HepG2 (cell line): ENCODE results near the gene COMT. TPM values are rescaled to one million over a fixed set of nuclear protein-coding genes. Genes with fewer than 3 reads are reported as not detected.
A peak's percentile ranks its signal among the peaks of the same experiment; 100 is the strongest.

Experiments
- ATAC-seq: fragments of 200-7000 bp; cut with Tn5 transposase; 3 replicates; pipeline ENCODE4 v1.9.1; 2020; ENCODE audit warnings: mild to moderate bottlenecking, moderate library complexity
- BruUV-seq: library from RNA; stranded (reverse); fragments of 400-500 nt; replicated peaks from 2 replicates; lab custom pipeline; 2021; lab: Mats Ljungman, UMichigan
- CTCF ChIA-PET: fragments of 300-600 bp; formaldehyde crosslinking; extraction: SDS; loops from one replicate; lab custom pipeline; 2021; ENCODE audit warnings: low total read pairs, inconsistent platforms, low intra/inter-chr PET ratio; lab: Yijun Ruan, JAX
- POLR2A ChIA-PET: fragments of 350-600 bp; sonication (Branson Sonifier 250); formaldehyde crosslinking; loops from one replicate; lab custom pipeline; 2020; ENCODE audit warnings: antibody characterized with exemption, inconsistent platforms; lab: Yijun Ruan, JAX
- DNase-seq: peaks from one replicate; pipeline ENCODE4 v3.0.0-alpha.2; 2015; ENCODE audit warnings: low spot score
- FAIRE-seq: peaks from 3 replicates; lab custom pipeline; 2011; peaks lifted over from hg19 to GRCh38; lab: Jason Lieb, UNC
- H2AFZ ChIP-seq: one replicate; pipeline ENCODE4 v1.6.1; 2011; ENCODE audit warnings: low read length, inconsistent platforms
- H3K27ac ChIP-seq: fragments of 300-600 bp; 3 replicates; pipeline ENCODE4 v1.8.0; 2011; ENCODE audit warnings: mixed run types, mild to moderate bottlenecking, mixed read lengths, low read length, inconsistent platforms; ENCODE audit not compliant: insufficient read depth; ENCODE audit errors: extremely low read length
- H3K27me3 ChIP-seq, 2 experiments: fragments of 200-600 bp in 1 of 2; 2 replicates in 1 of 2; 3 replicates in 1 of 2; pipeline versions ENCODE4 v1.6.0 to v1.8.0; 2011; ENCODE audit warnings: low read length in 2 of 2, mild to moderate bottlenecking in 2 of 2, moderate library complexity in 2 of 2, inconsistent platforms in 1 of 2; ENCODE audit not compliant: insufficient read depth in 2 of 2, control insufficient read depth in 1 of 2
- H3K36me3 ChIP-seq, 2 experiments: fragments of 200-600 bp in 1 of 2; replicated peaks in 1 of 2; 2 replicates in 1 of 2; 3 replicates in 1 of 2; pipeline versions ENCODE4 v1.5.1 to v1.8.0; 2011; ENCODE audit warnings: low read length in 2 of 2, inconsistent platforms in 1 of 2; ENCODE audit not compliant: insufficient read depth in 2 of 2, control insufficient read depth in 1 of 2
- H3K4me1 ChIP-seq: 2 replicates; pipeline ENCODE4 v1.5.1; 2012; ENCODE audit warnings: low read length, inconsistent platforms; ENCODE audit not compliant: insufficient read depth
- H3K4me2 ChIP-seq: 2 replicates; pipeline ENCODE4 v1.6.0; 2011; ENCODE audit warnings: low read depth, low read length, inconsistent platforms
- H3K4me3 ChIP-seq, 3 experiments: fragments of 200-600 bp in 1 of 3; sonication (generic), shearing (Covaris generic) in 1 of 3; replicated peaks in 1 of 3; 2 replicates each; pipeline ENCODE4 v1.5.1; 2011 to 2016; ENCODE audit warnings: low read length in 3 of 3, inconsistent platforms in 2 of 3, low read depth in 2 of 3, mild to moderate bottlenecking in 2 of 3, control low read depth in 1 of 3, mixed read lengths in 1 of 3; ENCODE audit not compliant: insufficient read depth in 1 of 3
- H3K79me2 ChIP-seq: one replicate; pipeline ENCODE4 v1.6.1; 2011; ENCODE audit warnings: low read length, inconsistent platforms; ENCODE audit not compliant: insufficient read depth
- H3K9ac ChIP-seq: 2 replicates; pipeline ENCODE4 v1.6.0; 2011; ENCODE audit warnings: mild to moderate bottlenecking, low read depth, low read length, inconsistent platforms; ENCODE audit not compliant: insufficient read depth
- H3K9me3 ChIP-seq: 2 replicates; pipeline ENCODE4 v1.5.1; 2012; ENCODE audit warnings: mild to moderate bottlenecking, low read length
- H4K20me1 ChIP-seq: 2 replicates; pipeline ENCODE4 v1.6.0; 2011; ENCODE audit warnings: inconsistent platforms, mild to moderate bottlenecking, low read length, moderate library complexity; ENCODE audit not compliant: insufficient read depth
- HES4 ChIP-seq: sonication (generic); formaldehyde crosslinking; IDR thresholded peaks from 2 replicates; pipeline ENCODE4 v1.9.0; 2021; ENCODE audit warnings: mild to moderate bottlenecking, missing genetic modification reagents, borderline replicate concordance
- RFXAP ChIP-seq: sonication (generic); formaldehyde crosslinking; IDR thresholded peaks from 2 replicates; pipeline ENCODE4 v1.4.0; 2020; ENCODE audit warnings: missing genetic modification reagents, borderline replicate concordance
- SRSF9 ChIP-seq: fragments of 200-400 bp; formaldehyde crosslinking; IDR thresholded peaks from 2 replicates; pipeline ENCODE4 v1.6.1; 2018; ENCODE audit warnings: borderline replicate concordance, mild to moderate bottlenecking, low read depth, low read length; ENCODE audit not compliant: insufficient read depth, poor library complexity, severe bottlenecking
- ZNF704 ChIP-seq: sonication (generic); formaldehyde crosslinking; IDR thresholded peaks from 2 replicates; pipeline ENCODE4 v1.8.1; 2023; ENCODE audit warnings: mild to moderate bottlenecking, inconsistent platforms, moderate library complexity, missing genetic modification reagents, borderline replicate concordance
- WGBS: methylation state at CpG from one replicate; pipeline ENCODE4 v1.1.6; 2017; ENCODE audit warnings: low lambda C conversion rate; 5-methylcytosine and 5-hydroxymethylcytosine counted together
- in situ Hi-C: cut with HindIII; loops from 2 replicates; pipeline ENCODE4 v1.10.0; 2017; ENCODE audit warnings: low pct_unique_long_range_greater_than_20kb; ENCODE audit not compliant: extremely low pct_ligation_motif_present
- intact Hi-C: fragments of 100-400 bp; cut with micrococcal nuclease; formaldehyde crosslinking; loops from one replicate; pipeline ENCODE4 v1.10.0; 2022; ENCODE audit not compliant: unreplicated experiment
- polyA plus RNA-seq, 8 experiments: library from polyadenylated mRNA; depleted of rRNA in 3 of 8; stranded (reverse) in 7 of 8; unstranded in 1 of 8; fragments of >200 nt; fragmentation: Illumina TruSeq in 4 of 8; extraction: Trizol in 4 of 8; gene quantifications; 2 replicates each; pipeline versions ENCODE4 v1.2.1 to v1.2.3, GENCODE V29; 2011 to 2016; ENCODE audit warnings: low read depth in 4 of 8, missing spikeins in 1 of 8, mixed read lengths in 1 of 8; ENCODE audit not compliant: insufficient read depth in 1 of 8
- total RNA-seq, 5 experiments: library from RNA; depleted of rRNA; stranded (reverse); fragments of >200 nt; fragmentation: Illumina TruSeq; extraction: Trizol; gene quantifications; 2 replicates each; pipeline ENCODE4 v1.2.3, GENCODE V29; 2016; ENCODE audit warnings: low read depth in 1 of 5

Gene COMT
- total and polyA plus RNA-seq, 2 of the 13 experiments (the other 11 are each of a cell fraction or from before 2014, with no cell fraction given), result 156 to 162 TPM

DNA sequence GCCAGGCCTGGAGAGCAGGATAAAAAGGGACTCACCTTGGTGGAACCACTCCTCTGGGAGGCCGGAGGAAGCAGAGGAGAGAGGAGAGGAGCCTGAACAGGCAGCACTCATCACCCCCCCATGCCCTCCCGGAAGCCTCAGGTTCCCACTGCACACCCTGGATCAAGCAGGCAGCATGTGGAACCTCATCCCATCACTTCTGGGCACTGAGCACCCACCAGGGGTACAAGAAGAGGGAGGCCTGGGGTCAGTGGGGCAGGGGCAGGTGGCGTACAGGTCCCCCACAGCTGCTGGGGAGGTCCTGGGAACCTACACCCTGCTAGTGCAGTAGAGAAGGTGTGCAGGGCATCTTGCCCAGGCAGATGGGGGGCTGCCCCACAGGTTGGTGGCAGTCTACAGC lies 35.1 kb downstream of the COMT start:
- POLR2A ChIA-PET, result no interaction called here
- Histone ChIP-seq H3K27me3 (no peaks in the 10 kb centered on the region), H3K9ac (no peak overlapping the region), H3K4me2 (no peak overlapping the region), H2AFZ (no peak overlapping the region), H3K4me3 (no peak overlapping the region), H3K36me3 (peaks cover 3 to 12% of the 10 kb centered on the region in 2 experiments; a peak in 3 of 5 replicates), H4K20me1 (no peaks in the 10 kb centered on the region), H3K27ac (no peak overlapping the region), H3K4me1 (peaks cover 19% of the 10 kb centered on the region), H3K9me3 (no peaks in the 10 kb centered on the region), H3K79me2 (no peaks in the 10 kb centered on the region)
- CTCF ChIA-PET, result no interaction called here
- TF ChIP-seq SRSF9, result no peak
- no peak for TF ChIP-seq ZNF704 (CRISPR knock-in tag)
- BruUV-seq, result no TSS peak
- DNase-seq (no peak), ATAC-seq (no peak), FAIRE-seq (no peak)
- in situ Hi-C loops, result no loop called here
- WGBS, result 100% methylated on average over 1 of the region's 3 CpGs
- intact Hi-C loops, result no loop called here

DNA sequence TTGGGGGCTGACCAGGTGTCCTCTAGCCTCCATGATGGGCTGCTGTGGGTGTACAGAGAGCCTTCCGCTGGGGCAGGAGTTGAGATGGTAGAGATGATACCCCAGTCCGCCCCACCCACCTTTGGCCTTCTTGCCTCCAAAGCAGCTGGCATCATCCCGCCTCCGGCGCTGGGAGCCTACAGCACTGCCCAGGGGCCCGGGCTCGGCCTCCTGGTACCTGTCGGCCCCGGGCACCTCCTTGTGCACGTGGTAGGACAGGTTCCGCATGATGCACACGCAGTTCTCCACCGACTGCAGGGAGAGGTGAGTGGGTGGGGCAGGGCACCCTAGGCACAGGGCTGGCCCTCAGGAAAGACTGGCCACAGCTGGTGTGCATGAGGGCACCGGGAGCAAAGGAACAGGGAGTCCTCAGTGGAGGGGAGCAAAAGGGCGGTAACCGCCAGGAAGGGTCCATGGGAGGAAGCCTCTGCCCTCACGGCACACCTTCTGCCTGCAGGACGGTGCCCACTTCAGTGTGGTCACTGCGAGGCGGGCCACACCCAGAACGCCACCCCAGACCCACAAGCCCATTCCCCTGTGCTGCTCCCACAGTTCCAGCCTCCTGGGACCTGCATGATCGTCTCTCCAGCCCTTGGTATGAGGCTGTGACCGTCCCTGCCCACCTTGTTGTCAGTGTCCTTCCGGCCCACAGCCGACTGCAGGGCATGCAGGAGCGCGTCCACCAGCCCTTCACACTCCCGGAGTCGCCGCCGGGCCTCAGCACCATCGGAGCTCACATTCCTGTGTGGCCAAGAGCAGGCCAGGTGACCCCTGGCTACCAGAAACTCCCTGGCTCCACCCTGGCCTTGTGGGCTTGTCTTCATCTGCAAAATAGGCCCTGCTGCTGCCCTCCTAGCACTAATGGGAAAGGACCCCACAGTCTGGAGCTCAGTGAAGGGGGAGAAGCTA lies 36.0 kb downstream of the COMT start:
- Histone ChIP-seq H4K20me1 (no peaks in the 10 kb centered on the region), H3K27me3 (no peaks in the 10 kb centered on the region), H3K79me2 (no peaks in the 10 kb centered on the region), H3K9me3 (no peaks in the 10 kb centered on the region), H3K4me3 (no peak overlapping the region), H3K36me3 (peaks cover 3 to 14% of the 10 kb centered on the region in 2 experiments; a peak in 3 of 5 replicates), H3K27ac (no peak overlapping the region), H3K9ac (no peak overlapping the region), H2AFZ (no peak overlapping the region)
- no peak for DNase-seq
- CTCF ChIA-PET, result no interaction called here
- in situ Hi-C loops, result no loop called here
- POLR2A ChIA-PET, result interaction anchor here (1.7 kb wide), 1 partner anchor 36 kb away, joined by 3 read pairs; no protein-coding TSS in a partner anchor
- FAIRE-seq, result no peak
- 0 out of 2 replicates have a peak, but pooled peaks have one; percentile 41 for TF ChIP-seq HES4 (CRISPR knock-in tag)
- no peak for TF ChIP-seq RFXAP (CRISPR knock-in tag)
- TF ChIP-seq, all 625 proteins: peak for 1
- no TSS peak for BruUV-seq
- Histone ChIP-seq H3K4me2 (no peak overlapping the region), H3K4me1 (peaks cover 10% of the 10 kb centered on the region; the same call in 1 of the 2 replicates)
- 97% methylated on average over 20 of the region's 32 CpGs for WGBS
- intact Hi-C loops, result no loop called here
- no peak for ATAC-seq
